GM23338 (cell line): Measurements from ENCODE around the gene HADHA.

Experiments used
- EZH2 ChIP-seq: fragments of 200-600 bp; sonication (generic); IDR thresholded peaks from one replicate; pipeline ENCODE4 v1.8.0; 2017; ENCODE audit warnings: antibody characterized with exemption, mild to moderate bottlenecking, low read depth; ENCODE audit not compliant: unreplicated experiment
- EZH2phosphoT487 ChIP-seq: fragments of 200-600 bp; sonication (generic); IDR thresholded peaks from one replicate; pipeline ENCODE4 v1.8.1; 2018; ENCODE audit warnings: antibody characterized with exemption; ENCODE audit not compliant: unreplicated experiment
- REST ChIP-seq: IDR thresholded peaks from one replicate; pipeline ENCODE4 v1.6.1; 2018; ENCODE audit warnings: antibody characterized with exemption; ENCODE audit not compliant: unreplicated experiment
- STAT1 ChIP-seq: IDR thresholded peaks from one replicate; pipeline ENCODE4 v1.6.1; 2016; ENCODE audit warnings: antibody characterized with exemption; ENCODE audit not compliant: unreplicated experiment
- ZNF114 ChIP-seq: fragments of 250-450 bp; sonication (Bioruptor Pico); IDR thresholded peaks from 2 replicates; pipeline ENCODE4 v1.5.0; 2020; ENCODE audit warnings: mild to moderate bottlenecking, moderate library complexity
- TF ChIP-seq, protein P1 (sequence below), 2 experiments: fragments of 200-600 bp in 1 of 2; sonication (generic) in 1 of 2; conservative IDR thresholded peaks; 2 replicates each; pipeline versions ENCODE4 v1.5.1 to v1.6.1; 2016 to 2017; ENCODE audit warnings: antibody characterized with exemption in 2 of 2, low read depth in 2 of 2, mild to moderate bottlenecking in 2 of 2, moderate library complexity in 1 of 2

DNA sequence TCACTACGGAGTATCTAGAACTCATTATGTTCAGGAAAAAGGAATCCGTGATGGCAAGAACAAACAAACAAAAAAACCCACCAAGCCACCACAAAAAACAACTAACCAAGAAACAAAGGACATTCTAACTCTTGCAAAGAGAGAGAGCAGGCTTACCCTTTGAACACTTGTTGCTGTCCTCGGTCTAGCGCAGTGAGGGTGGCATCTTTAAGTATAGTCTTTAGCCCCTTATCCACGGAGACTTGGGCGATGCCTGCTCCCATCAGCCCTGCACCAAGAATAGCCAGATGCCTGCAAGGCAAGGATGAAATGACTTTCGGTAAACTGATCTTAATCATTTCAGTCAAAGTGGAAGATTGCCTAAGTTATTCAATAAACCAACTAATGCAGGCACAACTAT lies 40.5 kb downstream of the HADHA start:
- TF ChIP-seq EZH2 (no peak), REST (no peak), EZH2phosphoT487 (no peak), STAT1 (no peak), ZNF114 (no peak)
- TF ChIP-seq, protein P1, sequence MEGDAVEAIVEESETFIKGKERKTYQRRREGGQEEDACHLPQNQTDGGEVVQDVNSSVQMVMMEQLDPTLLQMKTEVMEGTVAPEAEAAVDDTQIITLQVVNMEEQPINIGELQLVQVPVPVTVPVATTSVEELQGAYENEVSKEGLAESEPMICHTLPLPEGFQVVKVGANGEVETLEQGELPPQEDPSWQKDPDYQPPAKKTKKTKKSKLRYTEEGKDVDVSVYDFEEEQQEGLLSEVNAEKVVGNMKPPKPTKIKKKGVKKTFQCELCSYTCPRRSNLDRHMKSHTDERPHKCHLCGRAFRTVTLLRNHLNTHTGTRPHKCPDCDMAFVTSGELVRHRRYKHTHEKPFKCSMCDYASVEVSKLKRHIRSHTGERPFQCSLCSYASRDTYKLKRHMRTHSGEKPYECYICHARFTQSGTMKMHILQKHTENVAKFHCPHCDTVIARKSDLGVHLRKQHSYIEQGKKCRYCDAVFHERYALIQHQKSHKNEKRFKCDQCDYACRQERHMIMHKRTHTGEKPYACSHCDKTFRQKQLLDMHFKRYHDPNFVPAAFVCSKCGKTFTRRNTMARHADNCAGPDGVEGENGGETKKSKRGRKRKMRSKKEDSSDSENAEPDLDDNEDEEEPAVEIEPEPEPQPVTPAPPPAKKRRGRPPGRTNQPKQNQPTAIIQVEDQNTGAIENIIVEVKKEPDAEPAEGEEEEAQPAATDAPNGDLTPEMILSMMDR (conservative IDR thresholded peaks at IDR 0.05; ENCODE audit: low read depth in 2 of 2): no peak
